Activated T-cell treated with anti-CD3 and anti-CD28 coated beads, Interleukin-2, amount 50 U/mL, for 1 hour (primary cell): ENCODE data around the gene SLC22A12.
"Not testable (repeated sequence)": the region's sequence is repeated elsewhere in the genome, so short reads cannot be mapped to it uniquely, and the experiment has no call there.

Experiments
- DNase-seq: peaks from one replicate; pipeline ENCODE4 v3.0.0-alpha.2; 2020

SLC22A12 gene

GRCh38 chr11:64591257-64592233 lies 525 bp downstream of the SLC22A12 start:
- DNase-seq, result no peak

GRCh38 chr11:64592234-64592615 lies 1.2 kb downstream of the SLC22A12 start:
- DNase-seq, result no peak

GRCh38 chr11:64592656-64593055 lies 1.6 kb downstream of the SLC22A12 start:
- DNase-seq, result no peak

- no peak for DNase-seq
These were observed 2.4 kb downstream of the SLC22A12 start for GRCh38 chr11:64593156-64594105.

GRCh38 chr11:64594159-64594939 lies 3.3 kb downstream of the SLC22A12 start:
- no peak for DNase-seq

- not testable (repeated sequence) for DNase-seq
These were observed 4.9 kb downstream of the SLC22A12 start for GRCh38 chr11:64595922-64596321.

- DNase-seq, result no peak
These were observed 6.7 kb downstream of the SLC22A12 start for GRCh38 chr11:64597671-64598101.

GRCh38 chr11:64598106-64598796 lies 7.2 kb downstream of the SLC22A12 start:
- DNase-seq, result no peak

GRCh38 chr11:64598797-64599697 lies 8.0 kb downstream of the SLC22A12 start:
- DNase-seq, result no peak

GRCh38 chr11:64599698-64600211 lies 8.7 kb downstream of the SLC22A12 start:
- no peak for DNase-seq

GRCh38 chr11:64600281-64600992 lies 9.4 kb downstream of the SLC22A12 start:
- DNase-seq, result no peak

GRCh38 chr11:64601605-64602465 lies 10.8 kb downstream of the SLC22A12 start:
- no peak for DNase-seq

GRCh38 chr11:64602466-64603070 lies 11.5 kb downstream of the SLC22A12 start:
- DNase-seq, result no peak

- no peak for DNase-seq
These were observed 12.5 kb downstream of the SLC22A12 start for GRCh38 chr11:64603411-64604110.

- no peak for DNase-seq
These were observed 13.6 kb downstream of the SLC22A12 start for GRCh38 chr11:64604458-64605243.

- DNase-seq, result no peak
These were observed 14.2 kb downstream of the SLC22A12 start for GRCh38 chr11:64605244-64605560.
